ENCODE measurements around the gene ELMO1.

Gene ELMO1

GRCh38 chr7:36918591-36918990, 530.1 kb downstream of the ELMO1 start:
- H3K36me3 Mint-ChIP-seq (ENCODE audit: low read depth) = peaks cover 30% of the 10 kb centered on the region
- H3K4me1 Mint-ChIP-seq (ENCODE audit: low read depth) = peaks cover 9% of the 10 kb centered on the region
- no peaks in the 10 kb centered on the region for H3K27me3 Mint-ChIP-seq
- H3K9me3 Mint-ChIP-seq = peaks cover 6% of the 10 kb centered on the region
- no peak overlapping the region for H3K27ac Mint-ChIP-seq
- no peak overlapping the region for H3K4me3 Mint-ChIP-seq
- intact Hi-C loops (cut with micrococcal nuclease) = no loop called here

DNA sequence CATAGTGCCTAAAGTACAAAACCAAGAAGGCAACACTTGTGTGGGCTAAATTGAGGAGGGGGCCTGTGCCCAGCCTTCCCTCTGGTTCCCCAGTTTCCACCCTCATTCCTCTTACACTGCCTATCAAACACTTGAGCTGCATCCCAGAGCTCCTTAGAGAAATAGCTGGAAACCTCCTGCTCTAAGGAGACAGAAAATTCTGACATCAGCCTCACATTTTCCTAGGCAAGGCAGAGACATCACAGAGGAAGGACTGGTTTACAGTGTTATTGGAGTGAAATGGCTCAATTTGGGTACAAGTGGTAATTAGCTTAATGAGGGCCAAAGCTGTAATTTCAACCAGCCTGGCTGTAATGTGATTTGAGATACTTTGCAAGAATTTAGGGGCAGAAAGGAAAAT, 532.0 kb downstream of the ELMO1 start:
- no peak overlapping the region for H3K4me3 Mint-ChIP-seq
- intact Hi-C loops (cut with micrococcal nuclease) = no loop called here
- H3K9me3 Mint-ChIP-seq = peaks cover 3% of the 10 kb centered on the region
- H3K4me1 Mint-ChIP-seq (ENCODE audit: low read depth) = no peaks in the 10 kb centered on the region
- no peak overlapping the region for H3K27ac Mint-ChIP-seq
- no peaks in the 10 kb centered on the region for H3K27me3 Mint-ChIP-seq
- H3K36me3 Mint-ChIP-seq (ENCODE audit: low read depth) = peaks cover 27% of the 10 kb centered on the region

DNA sequence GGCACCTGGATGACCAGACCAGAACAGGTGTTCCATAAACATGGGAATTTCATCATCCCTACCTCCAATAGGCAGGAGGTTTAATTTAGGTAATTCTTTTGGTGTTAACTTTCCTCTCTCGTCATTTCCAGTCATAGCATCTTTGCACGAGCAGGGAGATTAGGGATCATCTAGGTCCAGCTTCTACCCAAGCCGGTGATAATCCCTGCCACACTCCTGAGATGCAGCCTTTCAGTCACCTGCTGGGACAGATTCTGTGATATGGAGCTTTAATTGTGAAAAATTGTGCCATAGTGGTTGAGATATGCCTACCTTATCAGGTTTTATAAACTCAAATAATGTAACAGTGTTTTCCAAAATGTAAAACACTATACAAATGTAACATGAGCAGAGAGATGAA, 532.5 kb downstream of the ELMO1 start:
- intact Hi-C loops (cut with micrococcal nuclease) = no loop called here
- Mint-ChIP-seq H3K27me3 (no peaks in the 10 kb centered on the region), H3K36me3 (ENCODE audit: low read depth) (peaks cover 25% of the 10 kb centered on the region), H3K27ac (no peak overlapping the region), H3K9me3 (no peaks in the 10 kb centered on the region), H3K4me1 (ENCODE audit: low read depth) (no peaks in the 10 kb centered on the region), H3K4me3 (no peak overlapping the region)

DNA sequence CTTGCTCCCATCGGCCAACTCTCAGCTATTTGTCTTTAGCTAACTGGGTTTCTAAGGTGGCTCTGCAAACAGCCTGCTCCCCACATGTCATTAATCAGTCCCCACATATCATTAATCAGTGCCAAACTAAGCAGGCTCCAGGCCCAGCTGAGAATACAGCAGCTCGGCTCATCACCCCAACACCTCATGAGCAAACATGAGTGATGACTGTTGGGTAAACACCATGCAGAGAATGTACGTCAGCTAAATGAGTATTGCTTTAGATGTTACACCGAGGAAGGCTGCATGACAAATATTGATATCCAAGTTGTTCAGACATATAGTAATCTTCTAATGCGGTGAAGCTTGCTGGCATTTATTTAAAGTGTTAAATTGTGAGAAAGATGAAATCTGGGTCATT, 536.9 kb downstream of the ELMO1 start:
- Mint-ChIP-seq H3K36me3 (ENCODE audit: low read depth) (peaks cover 48% of the 10 kb centered on the region), H3K9me3 (no peaks in the 10 kb centered on the region), H3K4me1 (ENCODE audit: low read depth) (no peaks in the 10 kb centered on the region), H3K27me3 (no peaks in the 10 kb centered on the region), H3K4me3 (no peak overlapping the region), H3K27ac (no peak overlapping the region)
- intact Hi-C loops (cut with micrococcal nuclease) = no loop called here

GRCh38 chr7:36910859-36911258, 537.8 kb downstream of the ELMO1 start:
- no peak overlapping the region for H3K27ac Mint-ChIP-seq
- no peaks in the 10 kb centered on the region for H3K9me3 Mint-ChIP-seq
- intact Hi-C loops (cut with micrococcal nuclease) = no loop called here
- H3K36me3 Mint-ChIP-seq (ENCODE audit: low read depth) = peaks cover 53% of the 10 kb centered on the region
- H3K27me3 Mint-ChIP-seq = no peaks in the 10 kb centered on the region
- H3K4me1 Mint-ChIP-seq (ENCODE audit: low read depth) = no peaks in the 10 kb centered on the region
- H3K4me3 Mint-ChIP-seq = no peak overlapping the region

GRCh38 chr7:36910401-36910800, 538.3 kb downstream of the ELMO1 start:
- H3K4me3 Mint-ChIP-seq = no peak overlapping the region
- H3K4me1 Mint-ChIP-seq (ENCODE audit: low read depth) = no peaks in the 10 kb centered on the region
- no peak overlapping the region for H3K27ac Mint-ChIP-seq
- intact Hi-C loops (cut with micrococcal nuclease) = no loop called here
- H3K9me3 Mint-ChIP-seq = no peaks in the 10 kb centered on the region
- peaks cover 48% of the 10 kb centered on the region for H3K36me3 Mint-ChIP-seq (ENCODE audit: low read depth)
- H3K27me3 Mint-ChIP-seq = no peaks in the 10 kb centered on the region

GRCh38 chr7:36906956-36907635, 541.6 kb downstream of the ELMO1 start:
- H3K36me3 Mint-ChIP-seq (ENCODE audit: low read depth) = peaks cover 51% of the 10 kb centered on the region

DNA sequence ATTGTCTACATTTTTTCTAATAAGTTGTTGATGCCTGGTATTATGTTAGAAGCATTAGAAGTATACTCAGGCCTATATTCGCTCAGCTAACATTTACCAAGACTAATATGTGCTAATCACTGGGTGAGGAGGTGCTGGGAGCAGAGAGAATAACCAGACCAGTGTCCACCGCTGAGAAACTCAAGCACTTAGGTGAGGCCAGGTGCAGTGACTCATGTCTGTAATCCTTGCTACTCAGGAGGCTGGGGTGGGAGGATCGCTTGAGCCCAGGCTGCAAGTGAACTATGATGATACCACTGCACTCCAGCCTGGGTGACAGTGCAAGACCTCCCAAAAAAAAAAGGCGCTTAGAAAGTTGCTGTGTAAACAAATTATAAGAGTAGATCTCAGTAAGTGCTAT, 542.2 kb downstream of the ELMO1 start:
- intact Hi-C loops (cut with micrococcal nuclease) = no loop called here
- H3K4me3 Mint-ChIP-seq = no peak overlapping the region
- peaks cover 45% of the 10 kb centered on the region for H3K36me3 Mint-ChIP-seq (ENCODE audit: low read depth)
- no peaks in the 10 kb centered on the region for H3K9me3 Mint-ChIP-seq
- H3K4me1 Mint-ChIP-seq (ENCODE audit: low read depth) = no peaks in the 10 kb centered on the region
- H3K27ac Mint-ChIP-seq = no peak overlapping the region
- H3K27me3 Mint-ChIP-seq = no peaks in the 10 kb centered on the region

More at GRCh38 chr7:36906956-36907635, 541.6 kb downstream of the ELMO1 start:
- no peaks in the 10 kb centered on the region for H3K27me3 Mint-ChIP-seq
- H3K27ac Mint-ChIP-seq = no peak overlapping the region
- H3K4me3 Mint-ChIP-seq = no peak overlapping the region
- H3K4me1 Mint-ChIP-seq (ENCODE audit: low read depth) = no peaks in the 10 kb centered on the region
- intact Hi-C loops (cut with micrococcal nuclease) = no loop called here
- H3K9me3 Mint-ChIP-seq = no peaks in the 10 kb centered on the region

GRCh38 chr7:36905841-36906240, 542.8 kb downstream of the ELMO1 start:
- intact Hi-C loops (cut with micrococcal nuclease) = no loop called here
- peaks cover 45% of the 10 kb centered on the region for H3K36me3 Mint-ChIP-seq (ENCODE audit: low read depth)
- H3K9me3 Mint-ChIP-seq = no peaks in the 10 kb centered on the region
- H3K4me3 Mint-ChIP-seq = no peak overlapping the region
- H3K27ac Mint-ChIP-seq = no peak overlapping the region
- H3K27me3 Mint-ChIP-seq = no peaks in the 10 kb centered on the region
- H3K4me1 Mint-ChIP-seq (ENCODE audit: low read depth) = no peaks in the 10 kb centered on the region

DNA sequence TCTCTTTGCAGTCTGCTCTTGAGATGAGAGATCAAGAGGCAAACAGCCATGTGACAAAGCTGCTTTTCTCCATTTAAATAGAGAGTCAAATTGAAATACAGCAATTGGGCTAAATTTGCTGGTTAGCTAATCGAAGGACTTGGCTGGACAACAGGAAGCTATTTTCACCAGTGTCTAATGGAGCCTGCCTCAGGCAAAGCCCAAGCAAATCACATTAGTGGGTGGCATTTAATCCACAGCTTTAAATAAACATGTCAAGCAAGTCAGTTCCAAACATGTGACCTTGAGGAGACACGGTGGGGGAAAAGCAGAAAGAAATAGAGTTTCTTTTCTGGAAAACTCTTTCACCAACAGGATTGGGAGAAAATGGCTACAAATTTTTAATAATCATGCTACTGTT, 543.9 kb downstream of the ELMO1 start:
- no peaks in the 10 kb centered on the region for H3K9me3 Mint-ChIP-seq
- H3K36me3 Mint-ChIP-seq (ENCODE audit: low read depth) = peaks cover 41% of the 10 kb centered on the region
- no peaks in the 10 kb centered on the region for H3K4me1 Mint-ChIP-seq (ENCODE audit: low read depth)
- no peak overlapping the region for H3K27ac Mint-ChIP-seq
- no peaks in the 10 kb centered on the region for H3K27me3 Mint-ChIP-seq
- no peak overlapping the region for H3K4me3 Mint-ChIP-seq
- intact Hi-C loops (cut with micrococcal nuclease) = no loop called here

DNA sequence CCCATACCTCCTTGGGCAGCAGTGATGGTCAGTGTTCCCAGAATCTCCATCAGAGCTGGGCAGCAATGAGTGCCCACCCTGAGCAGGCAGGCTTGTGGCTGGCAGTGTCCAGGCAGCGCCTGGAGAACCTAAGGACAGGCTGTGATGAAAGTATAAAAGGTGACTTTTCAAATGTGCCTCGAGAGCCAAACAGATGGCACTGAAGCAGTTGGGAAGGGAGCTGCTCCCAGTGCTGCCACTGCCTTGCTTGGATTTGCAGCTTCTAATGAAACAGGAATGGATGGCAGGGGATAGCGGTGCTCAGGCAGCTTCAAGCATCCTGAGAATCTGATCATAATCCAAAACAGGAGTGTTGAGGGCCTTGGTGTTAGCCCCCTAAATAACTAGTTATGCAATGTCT, 544.6 kb downstream of the ELMO1 start:
- H3K27me3 Mint-ChIP-seq = no peaks in the 10 kb centered on the region
- peaks cover 37% of the 10 kb centered on the region for H3K36me3 Mint-ChIP-seq (ENCODE audit: low read depth)
- intact Hi-C loops (cut with micrococcal nuclease) = no loop called here
- H3K27ac Mint-ChIP-seq = no peak overlapping the region
- no peak overlapping the region for H3K4me3 Mint-ChIP-seq
- H3K9me3 Mint-ChIP-seq = no peaks in the 10 kb centered on the region
- H3K4me1 Mint-ChIP-seq (ENCODE audit: low read depth) = peaks cover 3% of the 10 kb centered on the region

DNA sequence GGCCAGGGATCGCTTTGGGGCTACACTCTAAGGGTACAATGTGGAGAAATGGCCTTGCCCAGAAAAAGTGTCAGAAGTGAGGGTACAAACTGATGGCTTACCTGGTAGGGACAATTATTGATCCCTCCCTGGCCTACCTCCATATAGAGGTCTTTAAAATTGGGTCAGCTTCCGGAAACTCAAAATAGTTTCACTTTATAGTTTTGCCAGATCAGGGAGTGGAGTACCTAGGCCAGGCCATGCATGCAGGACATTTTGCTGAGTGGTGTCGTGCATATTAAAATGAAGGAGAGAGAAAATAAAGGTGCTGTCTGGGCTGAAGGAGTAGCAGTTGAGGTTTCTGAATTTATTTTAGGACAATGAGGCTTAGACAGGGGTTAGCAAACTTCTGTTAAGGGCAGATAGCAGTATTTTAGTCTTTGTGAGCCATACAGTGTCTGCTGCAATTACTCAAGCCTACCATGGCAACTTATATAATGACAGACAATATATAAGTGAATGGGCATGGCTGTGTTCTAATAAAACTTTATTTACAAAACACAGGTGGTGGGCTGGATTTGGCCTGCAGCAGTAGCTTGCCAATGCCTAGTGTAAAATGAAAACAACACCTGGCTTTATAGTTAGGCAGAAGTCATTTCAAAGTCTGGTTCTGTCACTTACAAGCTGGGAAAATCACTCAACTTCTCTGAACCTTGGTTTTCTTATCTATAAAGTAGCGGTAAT, 547.5 kb downstream of the ELMO1 start:
- H3K36me3 Mint-ChIP-seq (ENCODE audit: low read depth) = peaks cover 37% of the 10 kb centered on the region
- intact Hi-C loops (cut with micrococcal nuclease) = no loop called here
- peaks cover 13% of the 10 kb centered on the region for H3K4me1 Mint-ChIP-seq (ENCODE audit: low read depth)
- no peaks in the 10 kb centered on the region for H3K27me3 Mint-ChIP-seq
- no peak overlapping the region for H3K27ac Mint-ChIP-seq
- H3K9me3 Mint-ChIP-seq = no peaks in the 10 kb centered on the region
- H3K4me3 Mint-ChIP-seq = no peak overlapping the region

DNA sequence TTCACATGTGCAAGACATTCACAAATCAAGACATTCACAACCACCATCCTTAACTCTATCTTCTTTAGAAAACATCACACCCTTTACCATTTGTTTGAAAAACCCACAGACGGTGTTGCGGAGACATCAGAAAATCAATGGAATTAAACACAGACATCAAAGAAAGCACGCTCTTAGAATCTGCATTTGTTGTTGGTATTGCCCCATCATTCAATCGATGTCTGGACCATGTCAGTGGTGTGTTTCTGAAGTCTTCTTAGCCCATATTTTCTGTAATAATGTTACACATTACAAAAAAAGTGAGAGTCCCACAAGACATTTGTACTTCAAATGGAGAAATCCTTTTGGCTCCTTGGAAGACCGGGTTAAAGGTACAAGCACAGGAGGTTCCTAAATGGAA, 550.5 kb downstream of the ELMO1 start:
- H3K4me3 Mint-ChIP-seq = no peak overlapping the region
- no peaks in the 10 kb centered on the region for H3K27me3 Mint-ChIP-seq
- intact Hi-C loops (cut with micrococcal nuclease) = no loop called here
- H3K27ac Mint-ChIP-seq = no peak overlapping the region
- H3K9me3 Mint-ChIP-seq = no peaks in the 10 kb centered on the region
- peaks cover 32% of the 10 kb centered on the region for H3K4me1 Mint-ChIP-seq (ENCODE audit: low read depth)
- peaks cover 48% of the 10 kb centered on the region for H3K36me3 Mint-ChIP-seq (ENCODE audit: low read depth)

- intact Hi-C loops (cut with micrococcal nuclease) = no loop called here
- Mint-ChIP-seq H3K36me3 (ENCODE audit: low read depth) (peaks cover 51% of the 10 kb centered on the region), H3K4me3 (no peak overlapping the region), H3K27ac (no peak overlapping the region), H3K9me3 (no peaks in the 10 kb centered on the region), H3K4me1 (ENCODE audit: low read depth) (peaks cover 32% of the 10 kb centered on the region), H3K27me3 (no peaks in the 10 kb centered on the region)
Observed at GRCh38 chr7:36896956-36897590, 551.6 kb downstream of the ELMO1 start.
